Activated T-cell treated with anti-CD3 and anti-CD28 coated beads for 48 hours (primary cell): ENCODE measurements around the gene ST8SIA3.

ENCODE experiments used
- DNase-seq: peaks from one replicate; pipeline ENCODE4 v3.0.0-alpha.2; 2020; ENCODE audit warnings: low read depth

Gene ST8SIA3

GRCh38 chr18:57352271-57352701 lies at the start of gene ST8SIA3:
Gene ST8SIA3 (plus strand): TSS chr18:57352557. CDS start chr18:57352847, 290 bp downstream.
- no peak for DNase-seq

DNA sequence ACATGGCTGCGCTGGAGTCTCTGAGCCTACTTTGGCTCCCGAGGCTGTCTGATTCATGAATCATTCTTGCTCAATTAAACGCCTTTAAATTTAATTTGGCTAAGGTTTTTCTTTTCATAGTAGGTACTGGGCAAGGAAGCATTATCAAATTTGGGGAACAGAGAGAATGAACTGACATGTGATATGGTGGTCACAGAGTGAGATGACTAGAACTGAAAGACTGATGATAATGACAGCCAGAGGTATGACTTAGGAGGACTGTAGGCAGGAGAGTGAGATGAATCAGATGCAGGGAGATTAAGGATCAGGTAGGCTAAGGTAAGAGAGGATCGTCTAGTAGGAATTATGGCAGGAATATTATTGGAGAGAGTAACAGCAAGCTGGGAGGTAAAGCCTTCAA lies 40.9 kb upstream of the ST8SIA3 start:
- no peak for DNase-seq

- DNase-seq: no peak
Measured at GRCh38 chr18:57312346-57313144, 39.8 kb upstream of the ST8SIA3 start.

DNA sequence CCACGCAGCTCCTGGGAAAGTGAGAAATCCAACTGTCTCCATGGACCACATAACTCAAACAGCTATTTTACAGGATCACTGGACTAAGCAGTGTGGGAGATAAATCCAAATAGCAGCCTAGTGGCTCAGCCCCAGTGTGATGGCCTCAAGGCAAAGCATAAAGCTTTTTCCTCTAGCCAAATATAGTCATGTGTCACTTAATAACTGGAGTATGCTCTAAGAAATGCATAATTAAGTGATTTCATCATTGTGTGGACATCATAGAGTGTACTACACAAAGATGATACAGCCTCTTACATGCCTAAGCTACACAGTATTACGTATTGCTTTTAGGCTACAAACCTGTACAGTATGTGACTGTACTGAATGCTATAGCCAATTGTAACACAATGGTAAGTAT lies 31.8 kb upstream of the ST8SIA3 start:
- no peak for DNase-seq

DNA sequence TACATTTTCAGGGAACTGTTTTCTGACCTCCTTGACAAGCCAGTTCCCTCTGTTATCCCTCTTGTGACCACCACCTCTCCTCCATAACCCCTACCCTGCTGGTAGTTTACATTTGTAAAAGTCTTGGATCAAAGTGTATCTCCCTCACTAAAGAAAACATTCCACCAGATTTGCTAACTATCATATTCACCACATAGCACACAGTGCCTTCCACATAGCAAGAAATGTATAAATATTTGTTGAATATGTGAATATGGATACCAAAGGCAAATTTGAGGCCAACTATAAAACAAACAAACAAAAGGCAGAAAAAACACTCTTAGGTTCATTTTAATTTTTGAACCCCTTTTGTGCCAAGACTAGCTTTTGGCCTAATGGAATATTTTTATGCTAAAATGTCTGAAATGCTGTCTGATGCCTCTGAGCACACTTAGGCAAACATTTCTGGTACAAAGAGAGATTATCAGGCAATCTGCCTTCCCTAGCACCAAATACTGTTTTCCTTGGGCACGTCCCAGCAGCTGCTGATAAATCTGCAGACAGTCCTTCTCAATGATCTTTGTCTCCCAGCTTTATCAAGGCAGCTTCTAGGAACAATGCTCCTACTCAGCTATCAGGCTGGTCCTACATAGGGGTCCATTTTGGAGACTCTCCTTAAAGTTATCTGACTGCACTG lies 26.7 kb upstream of the ST8SIA3 start:
- DNase-seq: no peak

DNA sequence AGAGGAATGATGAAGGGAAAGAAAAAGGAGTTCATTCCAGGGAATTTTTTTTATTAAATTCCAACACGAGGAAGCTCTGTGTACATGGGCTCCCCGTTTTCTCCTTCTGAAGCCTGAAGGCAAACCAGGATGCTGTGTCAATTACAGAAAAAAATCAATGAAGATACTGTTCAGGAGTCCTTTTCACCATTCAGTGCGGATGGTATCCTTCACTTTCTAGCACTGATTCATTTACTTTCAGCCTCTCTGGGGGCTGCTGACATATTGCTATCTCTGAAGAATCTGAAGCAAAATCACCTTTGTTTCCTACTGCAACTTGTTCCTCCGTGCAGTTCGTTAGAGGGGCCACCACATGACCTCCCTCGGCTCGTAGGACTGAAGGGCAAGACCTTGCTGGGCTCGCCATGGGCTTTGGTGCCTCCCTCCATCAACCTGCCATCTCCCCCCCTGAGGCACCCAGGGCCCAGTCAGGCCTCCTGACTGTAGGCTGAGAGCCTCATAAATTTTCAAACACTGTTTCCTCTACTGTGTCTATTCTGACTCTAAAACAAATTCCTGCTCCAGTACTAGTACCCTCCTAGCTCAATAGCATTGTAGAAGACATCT lies 25.5 kb upstream of the ST8SIA3 start:
- no peak for DNase-seq

GRCh38 chr18:57328665-57329064 lies 23.7 kb upstream of the ST8SIA3 start:
- DNase-seq: no peak

DNA sequence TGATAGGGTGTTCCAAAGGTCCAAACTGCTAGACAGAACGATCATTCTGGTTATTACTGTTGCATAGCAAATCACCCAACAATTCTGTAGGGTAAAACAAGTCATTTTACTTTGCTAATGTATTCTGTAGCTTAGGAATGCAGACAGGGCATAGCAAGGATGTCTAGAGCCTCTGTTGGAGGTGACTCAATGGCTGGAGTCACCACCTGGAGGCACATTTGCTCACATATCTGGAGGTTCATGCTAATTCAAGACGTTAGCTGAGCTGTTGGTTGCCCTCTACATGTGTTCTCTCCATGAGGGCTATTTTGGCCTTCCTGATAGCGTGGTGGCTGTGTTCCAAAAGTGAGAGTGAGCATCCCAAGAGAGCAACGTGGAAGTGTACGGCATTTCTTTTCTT lies 22.5 kb upstream of the ST8SIA3 start:
- DNase-seq: no peak

- DNase-seq: no peak
Measured at GRCh38 chr18:57331718-57332117, 20.6 kb upstream of the ST8SIA3 start.

GRCh38 chr18:57333940-57334339 lies 18.4 kb upstream of the ST8SIA3 start:
- no peak for DNase-seq

- no peak for DNase-seq
Measured at GRCh38 chr18:57334383-57334782, 18.0 kb upstream of the ST8SIA3 start.

GRCh38 chr18:57336343-57336742 lies 16.0 kb upstream of the ST8SIA3 start:
- DNase-seq: no peak

GRCh38 chr18:57337890-57338289 lies 14.5 kb upstream of the ST8SIA3 start:
- DNase-seq: no peak

DNA sequence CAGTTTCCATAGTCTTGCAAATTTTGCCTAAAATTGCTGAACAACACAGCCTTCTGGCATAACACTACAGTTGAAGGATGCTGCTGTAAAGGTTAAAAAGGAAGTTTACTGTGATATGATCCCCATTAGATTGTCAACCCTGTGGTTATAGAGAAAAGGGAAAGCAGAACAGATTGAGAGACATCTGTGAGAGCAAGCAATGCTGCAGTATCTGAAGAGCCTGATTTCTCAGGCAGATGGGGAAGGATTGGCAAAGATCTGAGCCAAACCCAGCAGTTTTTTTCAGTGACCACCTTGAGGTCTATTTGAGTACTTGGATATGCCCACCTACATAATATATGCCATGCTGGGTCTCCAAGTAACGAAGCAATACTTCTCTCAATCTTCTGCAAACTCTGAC lies 8.5 kb upstream of the ST8SIA3 start:
- DNase-seq: no peak

DNA sequence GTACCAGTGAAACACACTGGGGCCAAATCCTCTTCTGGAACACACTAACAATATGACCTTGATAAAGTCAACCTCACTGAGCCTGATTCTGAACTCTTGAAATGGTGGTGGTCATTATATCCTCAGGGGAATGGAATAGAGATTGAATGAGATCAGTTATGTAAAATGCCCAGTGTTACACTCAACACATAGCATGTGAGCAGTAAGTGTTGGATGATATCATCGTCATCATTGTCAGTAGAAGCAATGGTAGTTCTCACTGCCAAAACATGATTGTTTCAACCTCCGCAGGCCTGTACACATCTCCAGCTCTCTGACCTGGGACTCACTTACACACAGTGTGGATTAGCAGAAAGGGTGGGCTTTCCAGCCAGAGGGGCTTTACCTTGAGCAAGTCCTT lies 5.5 kb upstream of the ST8SIA3 start:
- no peak for DNase-seq

DNA sequence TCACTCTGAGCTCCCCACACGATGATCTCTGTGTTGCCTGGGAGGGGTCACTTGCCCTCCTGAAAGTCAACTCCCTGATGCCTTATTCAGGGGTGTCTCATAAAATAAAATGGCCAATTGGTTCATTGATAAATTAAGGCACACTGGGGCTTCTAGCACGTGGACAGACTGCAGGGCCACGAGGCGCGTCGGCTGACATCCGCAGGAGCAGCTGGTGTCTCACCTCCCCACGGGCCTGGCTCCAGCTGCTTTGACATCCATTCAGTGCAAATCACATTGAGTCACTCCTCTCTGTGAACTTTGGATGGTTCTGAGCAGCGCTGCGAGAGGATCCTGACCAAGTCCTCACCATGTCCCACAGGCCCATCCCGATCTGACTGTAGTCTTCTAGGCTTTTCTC lies 4.6 kb upstream of the ST8SIA3 start:
- DNase-seq: no peak

GRCh38 chr18:57352761-57353136 lies 392 bp downstream of the ST8SIA3 start:
- DNase-seq: no peak

DNA sequence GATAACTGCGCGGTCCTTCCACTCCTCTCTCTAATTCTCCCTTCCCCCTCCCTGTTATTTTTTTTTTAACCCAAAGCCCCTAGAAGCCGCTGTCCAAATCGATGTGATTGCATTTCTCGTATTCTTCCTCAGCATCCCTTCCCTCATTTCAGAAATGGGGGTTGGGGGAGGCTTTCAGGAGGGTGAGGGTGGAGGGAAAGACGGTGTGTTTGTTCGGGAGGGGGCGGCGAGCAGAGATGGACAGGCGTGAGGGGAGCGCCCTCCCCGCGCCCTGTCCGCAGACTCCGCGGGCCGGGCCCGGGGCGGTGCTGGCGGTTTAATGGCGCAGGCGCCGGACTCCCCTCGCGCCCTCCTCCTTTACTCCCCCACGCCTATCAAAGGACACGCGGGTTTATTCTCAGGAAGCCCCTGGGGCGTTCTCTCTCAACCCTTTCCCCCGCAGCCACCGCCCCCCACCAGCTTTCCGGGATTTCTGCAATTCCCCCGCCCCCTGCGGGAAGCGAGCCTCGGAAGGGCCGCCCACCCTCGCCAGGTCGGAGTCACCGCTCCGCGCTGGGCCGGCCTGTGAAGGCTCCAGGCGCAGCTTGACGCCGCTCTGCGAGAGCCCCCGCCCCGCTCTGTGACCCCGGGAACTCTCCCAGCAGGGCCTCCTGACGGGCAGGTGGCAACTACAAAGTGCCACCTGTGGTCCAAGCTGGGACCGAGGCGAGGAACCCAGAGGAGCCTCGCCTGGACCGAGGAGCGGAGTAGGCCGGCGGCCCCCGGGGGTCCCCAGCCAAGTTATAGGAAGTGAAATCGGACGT lies 981 bp downstream of the ST8SIA3 start:
- DNase-seq: no peak

GRCh38 chr18:57353940-57354461 lies 1.6 kb downstream of the ST8SIA3 start:
- peak; percentile 9 for DNase-seq

DNA sequence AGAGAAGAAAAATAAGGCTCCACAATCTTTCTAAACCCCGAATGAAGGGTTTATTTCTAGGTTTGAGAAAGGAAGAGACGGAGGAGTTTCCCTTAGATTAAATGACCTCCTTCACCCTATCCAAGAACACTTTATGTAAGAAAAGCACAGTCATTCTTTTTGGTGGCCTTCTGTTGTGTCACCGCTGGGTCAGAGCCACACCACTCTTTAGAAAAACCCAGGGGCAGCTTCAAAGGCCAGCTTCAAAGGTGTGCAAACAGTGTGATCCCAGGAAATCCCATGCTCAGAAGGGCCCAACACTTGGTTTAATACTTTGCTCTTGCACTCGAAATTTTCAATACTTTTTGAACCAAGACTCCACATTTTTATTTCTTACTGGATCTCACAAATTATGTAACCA lies 7.1 kb downstream of the ST8SIA3 start:
- DNase-seq: no peak

- no peak for DNase-seq
Measured at GRCh38 chr18:57362714-57363113, 10.4 kb downstream of the ST8SIA3 start.

GRCh38 chr18:57364460-57364859 lies 12.1 kb downstream of the ST8SIA3 start:
- DNase-seq: no peak
